SK-N-SH treated with all-trans-retinoic acid at 6 μM for 48 hours (cell line): Measurements from ENCODE around the gene STAB2.

Source experiments
- CREB5 ChIP-seq: fragments of 250-450 bp; sonication (Bioruptor Pico); IDR thresholded peaks from 2 replicates; pipeline ENCODE4 v1.5.1; 2020; ENCODE audit warnings: low read depth, mild to moderate bottlenecking, moderate library complexity
- CSDC2 ChIP-seq: fragments of 250-450 bp; sonication (Bioruptor Pico); IDR thresholded peaks from 2 replicates; pipeline ENCODE4 v1.5.0; 2020; ENCODE audit warnings: mild to moderate bottlenecking, moderate library complexity
- CSRNP3 ChIP-seq: fragments of 250-450 bp; sonication (Bioruptor Pico); IDR thresholded peaks from 2 replicates; pipeline ENCODE4 v1.5.1; 2021; ENCODE audit warnings: mild to moderate bottlenecking, moderate library complexity
- ESRRG ChIP-seq: fragments of 250-450 bp; sonication (Bioruptor Pico); IDR thresholded peaks from 2 replicates; pipeline ENCODE4 v1.6.1; 2021; ENCODE audit warnings: mild to moderate bottlenecking
- GLIS3 ChIP-seq: fragments of 250-450 bp; sonication (Bioruptor Pico); IDR thresholded peaks from 2 replicates; pipeline ENCODE4 v1.5.0; 2020; ENCODE audit warnings: mild to moderate bottlenecking, moderate library complexity
- ISL1 ChIP-seq: fragments of 250-450 bp; sonication (Bioruptor Pico); IDR thresholded peaks from 2 replicates; pipeline ENCODE4 v2.1.2; 2022; ENCODE audit warnings: mild to moderate bottlenecking, moderate library complexity
- PATZ1 ChIP-seq: fragments of 250-450 bp; sonication (Bioruptor Pico); IDR thresholded peaks from 2 replicates; pipeline ENCODE4 v1.8.0; 2020; ENCODE audit warnings: mild to moderate bottlenecking, moderate library complexity, borderline replicate concordance
- RARB ChIP-seq: fragments of 250-450 bp; sonication (Bioruptor Pico); IDR thresholded peaks from 2 replicates; pipeline ENCODE4 v1.8.0; 2021; ENCODE audit warnings: mild to moderate bottlenecking, moderate library complexity
- ZFP30 ChIP-seq: fragments of 450-650 bp; formaldehyde crosslinking; IDR thresholded peaks from 2 replicates; pipeline ENCODE4 v1.5.0; 2022; ENCODE audit warnings: mild to moderate bottlenecking, moderate library complexity
- ZNF70 ChIP-seq: fragments of 450-650 bp; formaldehyde crosslinking; IDR thresholded peaks from 2 replicates; pipeline ENCODE4 v1.5.0; 2020; ENCODE audit warnings: mild to moderate bottlenecking, moderate library complexity
- ZNF8 ChIP-seq: fragments of 450-650 bp; formaldehyde crosslinking; IDR thresholded peaks from 2 replicates; pipeline ENCODE4 v1.5.0; 2020; ENCODE audit warnings: mild to moderate bottlenecking, moderate library complexity

- no peak for TF ChIP-seq CSRNP3 (CRISPR knock-in tag)
- no peak for TF ChIP-seq ZFP30
- no peak for TF ChIP-seq PATZ1 (CRISPR knock-in tag)
- no peak for TF ChIP-seq CREB5 (CRISPR knock-in tag)
- no peak for TF ChIP-seq RARB (CRISPR knock-in tag)
- TF ChIP-seq GLIS3 (CRISPR knock-in tag) = no peak
- TF ChIP-seq ZNF70 (CRISPR knock-in tag) = no peak
- TF ChIP-seq ZNF8 (CRISPR knock-in tag) = no peak
- TF ChIP-seq ESRRG (CRISPR knock-in tag) = no peak
- TF ChIP-seq CSDC2 = no peak
- no peak for TF ChIP-seq ISL1
These were observed 111.9 kb downstream of the STAB2 start for GRCh38 chr12:103698752-103699560.
